ENCODE measurements around the gene SPON2. TPM values are rescaled to one million over a fixed set of nuclear protein-coding genes. Genes with fewer than 3 reads are reported as not detected.

Gene SPON2
- total and polyA plus RNA-seq, 8 donors, result 3.1 to 45.2 (median 11.0) TPM

DNA sequence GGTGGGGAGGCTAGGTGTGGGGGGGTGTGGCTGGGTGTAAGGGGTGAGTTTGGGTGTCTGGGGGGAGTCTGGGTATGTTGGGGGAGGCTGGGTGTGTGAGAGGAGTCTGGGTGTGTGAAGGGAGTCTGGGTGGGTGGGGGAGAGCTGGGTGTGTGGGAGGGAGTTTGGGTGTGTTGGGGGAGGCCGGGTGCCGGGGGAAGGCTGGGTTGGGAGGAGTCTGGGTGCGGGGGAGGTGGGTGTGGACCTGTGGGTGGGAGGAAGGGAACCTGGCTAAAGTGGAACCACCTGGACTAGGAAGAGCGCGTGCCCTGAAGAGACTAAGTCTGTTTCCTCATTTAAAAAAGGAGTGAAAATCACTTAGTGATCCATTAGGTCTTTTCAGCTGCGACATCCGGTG, 18.3 kb downstream of the SPON2 start:
- H3K4me3 ChIP-seq, result peak overlapping the region in 3 of 4 donors; percentile 14 to 40 (median 37)
- TF ChIP-seq, protein P1, sequence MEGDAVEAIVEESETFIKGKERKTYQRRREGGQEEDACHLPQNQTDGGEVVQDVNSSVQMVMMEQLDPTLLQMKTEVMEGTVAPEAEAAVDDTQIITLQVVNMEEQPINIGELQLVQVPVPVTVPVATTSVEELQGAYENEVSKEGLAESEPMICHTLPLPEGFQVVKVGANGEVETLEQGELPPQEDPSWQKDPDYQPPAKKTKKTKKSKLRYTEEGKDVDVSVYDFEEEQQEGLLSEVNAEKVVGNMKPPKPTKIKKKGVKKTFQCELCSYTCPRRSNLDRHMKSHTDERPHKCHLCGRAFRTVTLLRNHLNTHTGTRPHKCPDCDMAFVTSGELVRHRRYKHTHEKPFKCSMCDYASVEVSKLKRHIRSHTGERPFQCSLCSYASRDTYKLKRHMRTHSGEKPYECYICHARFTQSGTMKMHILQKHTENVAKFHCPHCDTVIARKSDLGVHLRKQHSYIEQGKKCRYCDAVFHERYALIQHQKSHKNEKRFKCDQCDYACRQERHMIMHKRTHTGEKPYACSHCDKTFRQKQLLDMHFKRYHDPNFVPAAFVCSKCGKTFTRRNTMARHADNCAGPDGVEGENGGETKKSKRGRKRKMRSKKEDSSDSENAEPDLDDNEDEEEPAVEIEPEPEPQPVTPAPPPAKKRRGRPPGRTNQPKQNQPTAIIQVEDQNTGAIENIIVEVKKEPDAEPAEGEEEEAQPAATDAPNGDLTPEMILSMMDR (IDR thresholded peaks at IDR 0.05), result no peak
- H3K36me3 ChIP-seq, result no peaks in the 10 kb centered on the region
- no peaks in the 10 kb centered on the region for H3K9me3 ChIP-seq
- peak overlapping the region; percentile 57 to 84 (median 78) for H3K27ac ChIP-seq
- FAIRE-seq (no peak), DNase-seq (peak in 4 of 6 donors; percentile 48 to 75 (median 65)), ATAC-seq (peak; percentile 25 to 57 (median 47))
- no peaks in the 10 kb centered on the region for H3K27me3 ChIP-seq
- intact Hi-C loops (cut with DNase I), result no loop called here
- H3K4me1 ChIP-seq, result peaks cover 0 to 8% (median 5%) of the 10 kb centered on the region in 3 donors
- 16 to 27% methylated on average over 7 of the region's 7 CpGs for WGBS, 2 donors

DNA sequence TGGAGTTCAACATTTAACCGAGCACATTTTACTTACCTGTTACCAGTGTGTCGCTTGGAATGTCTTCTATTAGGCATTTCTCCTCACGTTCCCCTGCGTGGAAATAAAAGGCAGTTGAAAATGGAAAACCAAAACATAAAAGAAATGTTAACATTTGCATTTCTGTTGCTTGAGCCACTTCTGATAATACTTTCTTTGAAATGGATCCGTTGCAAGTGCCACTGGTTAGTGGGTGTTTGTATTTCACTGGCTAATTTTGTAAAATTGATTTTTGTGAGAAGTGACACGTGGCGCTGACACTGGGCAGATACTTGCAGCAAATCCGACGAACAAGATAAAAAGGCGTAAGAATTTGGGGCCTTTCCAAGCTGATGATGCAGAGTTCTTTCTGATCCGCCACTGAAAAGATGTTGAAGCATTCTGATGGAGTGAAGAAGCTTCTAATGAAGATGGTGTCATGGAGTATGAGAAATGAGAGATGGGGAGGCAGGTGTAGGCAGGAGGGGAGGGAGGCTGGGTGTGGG, 18.8 kb downstream of the SPON2 start:
- WGBS, 2 donors, result 14 to 19% methylated on average over 11 of the region's 11 CpGs
- H3K27ac ChIP-seq, result peak overlapping the region; percentile 43 to 81 (median 66)
- H3K9me3 ChIP-seq, result no peaks in the 10 kb centered on the region
- peak overlapping the region in 3 of 4 donors; percentile 4 to 40 (median 37) for H3K4me3 ChIP-seq
- no peaks in the 10 kb centered on the region for H3K27me3 ChIP-seq
- DNase-seq (peak in 3 of 6 donors; percentile 65 to 82 (median 74)), FAIRE-seq (no peak), ATAC-seq (peak; percentile 31 to 59 (median 34))
- no peaks in the 10 kb centered on the region for H3K36me3 ChIP-seq
- H3K4me1 ChIP-seq, result peaks cover 0 to 3% (median 0%) of the 10 kb centered on the region in 3 donors
- intact Hi-C loops (cut with DNase I), result no loop called here
- TF ChIP-seq, protein P1 (IDR thresholded peaks at IDR 0.05), result no peak

DNA sequence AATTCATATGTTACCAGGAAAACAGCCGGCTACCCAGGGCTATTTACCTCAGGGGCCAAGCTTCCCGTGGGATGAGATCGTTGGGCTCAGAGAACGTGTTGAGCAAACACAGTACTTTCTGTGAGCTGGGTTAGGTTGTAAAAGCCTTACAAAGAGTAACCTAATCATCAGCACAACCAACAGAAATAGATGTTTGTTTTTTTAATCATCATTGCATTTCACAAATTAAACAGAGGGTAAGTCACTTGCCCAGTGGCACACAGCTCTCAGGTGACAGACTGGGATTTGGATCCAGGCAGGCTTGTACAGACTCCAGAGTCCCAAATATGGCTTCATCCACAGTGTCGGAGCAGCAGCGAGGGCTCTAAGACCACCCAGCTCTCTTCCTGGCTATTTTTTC, 20.1 kb downstream of the SPON2 start:
- peak overlapping the region; percentile 57 to 81 (median 72) for H3K27ac ChIP-seq
- WGBS, 2 donors, result 25 to 28% methylated on average over 6 of the region's 6 CpGs
- H3K27me3 ChIP-seq, result no peaks in the 10 kb centered on the region
- peak overlapping the region in 3 of 4 donors; percentile 5 to 40 (median 37) for H3K4me3 ChIP-seq
- H3K9me3 ChIP-seq, result no peaks in the 10 kb centered on the region
- DNase-seq (peak in 1 of 6 donors; percentile 36), FAIRE-seq (no peak), ATAC-seq (peak; percentile 14 to 45 (median 29))
- H3K36me3 ChIP-seq, result no peaks in the 10 kb centered on the region
- intact Hi-C loops (cut with DNase I), result no loop called here
- peaks cover 0 to 2% (median 0%) of the 10 kb centered on the region in 3 donors for H3K4me1 ChIP-seq
- TF ChIP-seq, protein P1 (IDR thresholded peaks at IDR 0.05), result no peak

DNA sequence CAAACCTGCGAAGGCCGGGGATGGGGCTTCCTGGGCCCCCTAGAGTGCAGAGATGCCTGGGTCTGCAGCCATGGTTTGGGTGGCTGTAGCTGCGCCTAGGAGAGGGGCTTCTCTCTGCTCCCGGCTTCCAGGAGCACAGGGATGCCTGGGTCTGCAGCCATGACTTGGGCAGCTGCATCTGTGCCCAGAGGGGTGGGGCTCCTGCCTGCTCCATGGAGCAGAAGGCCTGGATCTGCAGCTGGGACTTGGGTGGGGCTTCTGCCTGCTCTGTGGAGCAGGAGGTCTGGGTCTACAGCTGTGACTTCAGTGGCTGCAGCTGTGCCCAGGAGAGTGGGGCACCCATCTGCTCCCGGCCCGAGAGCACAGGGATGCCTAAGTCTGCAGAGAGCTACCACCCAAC, 20.8 kb downstream of the SPON2 start:
- DNase-seq (peak in 3 of 6 donors; percentile 55 to 76 (median 62)), FAIRE-seq (no peak), ATAC-seq (peak in 2 of 4 donors; percentile 13 to 15)
- Histone ChIP-seq H3K27me3 (no peaks in the 10 kb centered on the region), H3K4me1 (peaks cover 0 to 2% (median 0%) of the 10 kb centered on the region in 3 donors), H3K9me3 (no peaks in the 10 kb centered on the region), H3K36me3 (no peaks in the 10 kb centered on the region), H3K4me3 (peak overlapping the region in 2 of 4 donors; percentile 37 to 40), H3K27ac (peak overlapping the region in 3 of 4 donors; percentile 57 to 75 (median 69))
- TF ChIP-seq, protein P1 (IDR thresholded peaks at IDR 0.05), result no peak
- 63 to 68% methylated on average over 6 of the region's 6 CpGs for WGBS, 2 donors
- intact Hi-C loops (cut with DNase I), result no loop called here

DNA sequence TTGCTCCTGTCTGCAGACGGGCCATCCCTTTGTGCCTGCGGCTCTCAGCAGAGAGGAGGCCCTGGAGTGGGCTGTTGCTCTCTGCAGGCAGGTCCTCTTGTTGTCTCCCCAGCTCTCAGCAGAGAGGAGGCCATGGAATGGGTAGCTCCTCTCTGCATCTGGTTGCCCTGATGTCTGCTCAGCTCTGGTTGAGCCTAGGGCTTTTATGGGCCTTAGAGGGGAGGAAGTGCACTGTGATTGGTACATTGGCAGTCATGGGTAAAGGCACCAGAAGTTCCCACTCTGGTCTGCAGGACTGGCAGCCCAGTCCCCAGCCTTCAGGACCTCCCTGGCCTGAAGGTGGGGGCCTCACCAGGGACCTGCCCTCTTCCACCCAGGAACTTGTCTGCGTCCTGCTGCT, 21.5 kb downstream of the SPON2 start:
- FAIRE-seq, result no peak
- WGBS, 2 donors, result 75 to 96% methylated on average over 3 of the region's 3 CpGs
- TF ChIP-seq, protein P1 (IDR thresholded peaks at IDR 0.05), result no peak

More for the DNA sequence above, 21.5 kb downstream of the SPON2 start:
- no peak overlapping the region for H3K27ac ChIP-seq
- peaks cover 0 to 2% (median 0%) of the 10 kb centered on the region in 3 donors for H3K4me1 ChIP-seq
- no peak overlapping the region for H3K4me3 ChIP-seq
- no peak for ATAC-seq
- H3K36me3 ChIP-seq, result no peaks in the 10 kb centered on the region
- H3K9me3 ChIP-seq, result no peaks in the 10 kb centered on the region
- intact Hi-C loops (cut with DNase I), result no loop called here
- H3K27me3 ChIP-seq, result no peaks in the 10 kb centered on the region
- no peak for DNase-seq

Data from pancreas (tissue), 10 donors.